Measurements from ENCODE around the gene MRPL47.

The MRPL47 gene

GRCh38 chr3:179613807-179614206 is 9.4 kb upstream of the MRPL47 start:
- no peak for DNase-seq (ENCODE audit: low read depth)
- no peak for TF ChIP-seq CTCF (IDR thresholded peaks at IDR 0.05; ENCODE audit: control insufficient read depth, extremely low read depth, insufficient read depth)
- H3K4me3 ChIP-seq (ENCODE audit: low read depth, low read length) = no peak overlapping the region

- TF ChIP-seq CTCF (IDR thresholded peaks at IDR 0.05; ENCODE audit: control insufficient read depth, extremely low read depth, insufficient read depth) = no peak
- no peak overlapping the region for H3K4me3 ChIP-seq (ENCODE audit: low read depth, low read length)
- DNase-seq (ENCODE audit: low read depth) = no peak
Measured at GRCh38 chr3:179610066-179610465, 5.6 kb upstream of the MRPL47 start.

- no peak for TF ChIP-seq CTCF (IDR thresholded peaks at IDR 0.05; ENCODE audit: control insufficient read depth, extremely low read depth, insufficient read depth)
- no peak overlapping the region for H3K4me3 ChIP-seq (ENCODE audit: low read depth, low read length)
- DNase-seq (ENCODE audit: low read depth) = no peak
Measured at GRCh38 chr3:179608931-179609720, 4.7 kb upstream of the MRPL47 start.

- no peak for DNase-seq (ENCODE audit: low read depth)
- no peak overlapping the region for H3K4me3 ChIP-seq (ENCODE audit: low read depth, low read length)
- no peak for TF ChIP-seq CTCF (IDR thresholded peaks at IDR 0.05; ENCODE audit: control insufficient read depth, extremely low read depth, insufficient read depth)
Measured at GRCh38 chr3:179606534-179607085, 2.2 kb upstream of the MRPL47 start.

- no peak for TF ChIP-seq CTCF (IDR thresholded peaks at IDR 0.05; ENCODE audit: control insufficient read depth, extremely low read depth, insufficient read depth)
- DNase-seq (ENCODE audit: low read depth) = no peak
- H3K4me3 ChIP-seq (ENCODE audit: low read depth, low read length) = peak overlapping the region; percentile 88
Measured at GRCh38 chr3:179603831-179604230, 607 bp downstream of the MRPL47 start.

GRCh38 chr3:179603321-179603720 is 1.1 kb downstream of the MRPL47 start:
- no peak for DNase-seq (ENCODE audit: low read depth)
- H3K4me3 ChIP-seq (ENCODE audit: low read depth, low read length) = peak overlapping the region; percentile 88
- TF ChIP-seq CTCF (IDR thresholded peaks at IDR 0.05; ENCODE audit: control insufficient read depth, extremely low read depth, insufficient read depth) = no peak

Data from LNCaP clone FGC (cell line).